Tibial nerve (tissue), 4 donors: ENCODE results near the gene CDKN2AIPNL. TPM values are rescaled to one million over a fixed set of nuclear protein-coding genes. Genes with fewer than 3 reads are reported as not detected.

Experiments
- DNase-seq, 2 donors: peaks; one replicate each; pipeline ENCODE4 v3.0.0-alpha.2; 2019; ENCODE audit warnings: low spot score in 2 of 2
- H3K27ac ChIP-seq, 4 donors: fragments of 200-600 bp; sonication (generic) in 3 of 4; one replicate each; pipeline ENCODE4 v1.5.1; 2017 to 2019; ENCODE audit warnings: mild to moderate bottlenecking in 1 of 4
- H3K27me3 ChIP-seq, 2 donors: fragments of 200-600 bp; sonication (generic) in 1 of 2; one replicate each; pipeline versions ENCODE4 v1.5.1 to v1.6.0; 2017 to 2019
- H3K36me3 ChIP-seq, 3 donors: fragments of 200-600 bp; sonication (generic); one replicate each; pipeline ENCODE4 v1.5.1; 2018 to 2019
- H3K4me1 ChIP-seq, 4 donors: fragments of 200-600 bp; sonication (generic) in 3 of 4; one replicate each; pipeline ENCODE4 v1.5.1; 2017 to 2019
- H3K4me3 ChIP-seq, 4 donors: fragments of 200-600 bp; sonication (generic) in 3 of 4; one replicate each; pipeline ENCODE4 v1.5.1; 2017 to 2019; ENCODE audit warnings: mild to moderate bottlenecking in 1 of 4, moderate library complexity in 1 of 4
- H3K9me3 ChIP-seq, 4 donors: fragments of 200-600 bp; sonication (generic) in 3 of 4; one replicate each; pipeline ENCODE4 v1.5.1; 2017 to 2019
- EP300 ChIP-seq, 2 donors: sonication (generic); formaldehyde crosslinking; IDR thresholded peaks; one replicate each; pipeline ENCODE4 v1.6.1; 2017; ENCODE audit warnings: antibody characterized with exemption in 2 of 2, mild to moderate bottlenecking in 1 of 2
- POLR2A ChIP-seq, 2 donors: fragments of 450-650 bp; IDR thresholded peaks; one replicate each; pipeline ENCODE4 v1.6.1; 2017; ENCODE audit warnings: antibody characterized with exemption in 2 of 2, mild to moderate bottlenecking in 2 of 2, moderate library complexity in 2 of 2
- WGBS, 2 donors: methylation state at CpG; one replicate each; pipeline ENCODE4 v1.1.5; 2018; 5-methylcytosine and 5-hydroxymethylcytosine counted together
- total RNA-seq, 4 donors: library from RNA; depleted of rRNA; stranded (reverse); fragments of >200 nt; gene quantifications; one replicate each; pipeline ENCODE4 v1.1.0, GENCODE V29; 2016
- TF ChIP-seq, protein P1 (sequence below), 5 experiments: fragments of 200-600 bp in 3 of 5; fragments of 450-650 bp in 2 of 5; sonication (generic) in 3 of 5; IDR thresholded peaks; one replicate each; pipeline ENCODE4 v1.5.1; 2016 to 2019; ENCODE audit warnings: antibody characterized with exemption in 5 of 5, mild to moderate bottlenecking in 3 of 5, moderate library complexity in 2 of 5

CDKN2AIPNL gene
- total RNA-seq, 4 donors from 2014 or later: 13.9 to 37.6 (median 18.5) TPM

- TF ChIP-seq EP300 (IDR thresholded peaks at IDR 0.05): no peak
- TF ChIP-seq, protein P1, sequence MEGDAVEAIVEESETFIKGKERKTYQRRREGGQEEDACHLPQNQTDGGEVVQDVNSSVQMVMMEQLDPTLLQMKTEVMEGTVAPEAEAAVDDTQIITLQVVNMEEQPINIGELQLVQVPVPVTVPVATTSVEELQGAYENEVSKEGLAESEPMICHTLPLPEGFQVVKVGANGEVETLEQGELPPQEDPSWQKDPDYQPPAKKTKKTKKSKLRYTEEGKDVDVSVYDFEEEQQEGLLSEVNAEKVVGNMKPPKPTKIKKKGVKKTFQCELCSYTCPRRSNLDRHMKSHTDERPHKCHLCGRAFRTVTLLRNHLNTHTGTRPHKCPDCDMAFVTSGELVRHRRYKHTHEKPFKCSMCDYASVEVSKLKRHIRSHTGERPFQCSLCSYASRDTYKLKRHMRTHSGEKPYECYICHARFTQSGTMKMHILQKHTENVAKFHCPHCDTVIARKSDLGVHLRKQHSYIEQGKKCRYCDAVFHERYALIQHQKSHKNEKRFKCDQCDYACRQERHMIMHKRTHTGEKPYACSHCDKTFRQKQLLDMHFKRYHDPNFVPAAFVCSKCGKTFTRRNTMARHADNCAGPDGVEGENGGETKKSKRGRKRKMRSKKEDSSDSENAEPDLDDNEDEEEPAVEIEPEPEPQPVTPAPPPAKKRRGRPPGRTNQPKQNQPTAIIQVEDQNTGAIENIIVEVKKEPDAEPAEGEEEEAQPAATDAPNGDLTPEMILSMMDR (IDR thresholded peaks at IDR 0.05): no peak
- no peak for TF ChIP-seq POLR2A (IDR thresholded peaks at IDR 0.05)
Measured at GRCh38 chr5:134451936-134452505, 40.3 kb upstream of the CDKN2AIPNL start.

DNA sequence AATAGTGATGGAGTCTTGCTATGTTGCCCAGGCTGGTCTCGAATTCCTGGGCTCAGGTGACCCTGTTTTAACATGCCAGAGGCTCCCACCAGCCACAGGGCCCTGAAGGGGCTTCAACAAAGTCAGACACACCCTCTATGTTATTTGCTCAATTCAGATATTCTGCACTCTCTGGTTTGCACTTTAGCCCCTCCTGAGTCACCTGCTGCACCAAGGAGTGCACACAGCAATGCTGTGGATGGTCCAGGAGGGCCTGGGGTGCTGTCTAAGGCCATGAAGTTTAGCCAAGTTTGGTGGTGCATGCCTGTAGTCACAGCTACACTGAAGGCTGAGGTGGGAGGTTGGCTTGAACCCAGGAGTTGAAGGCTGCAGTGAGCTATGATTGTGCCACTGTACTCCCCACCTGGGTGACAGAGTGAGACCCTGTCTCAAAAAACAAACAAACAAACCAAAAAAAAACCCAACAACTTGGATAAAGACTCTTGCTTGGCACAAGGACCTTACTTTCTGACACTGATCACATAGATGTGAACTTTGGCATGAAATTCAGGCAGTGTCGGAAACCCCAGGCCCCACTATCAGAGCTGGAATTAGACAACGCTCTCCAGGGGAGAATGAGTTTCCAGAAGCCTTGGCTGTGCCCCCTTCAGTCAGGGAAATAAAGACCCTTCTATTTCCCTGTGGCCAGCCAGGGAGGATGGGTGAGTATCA, 39.7 kb upstream of the CDKN2AIPNL start:
- no peak overlapping the region for H3K27ac ChIP-seq
- no peaks in the 10 kb centered on the region for H3K9me3 ChIP-seq
- H3K27me3 ChIP-seq: no peaks in the 10 kb centered on the region
- no peak for DNase-seq
- 72 to 81% methylated on average over 3 of the region's 3 CpGs for WGBS, 2 donors
- TF ChIP-seq EP300 (IDR thresholded peaks at IDR 0.05) (no peak), POLR2A (IDR thresholded peaks at IDR 0.05) (no peak)
- TF ChIP-seq, protein P1 (IDR thresholded peaks at IDR 0.05): no peak
- H3K4me1 ChIP-seq: peaks cover 0 to 9% (median 2%) of the 10 kb centered on the region in 4 donors
- no peaks in the 10 kb centered on the region for H3K36me3 ChIP-seq
- no peak overlapping the region for H3K4me3 ChIP-seq

More at GRCh38 chr5:134451936-134452505, 40.3 kb upstream of the CDKN2AIPNL start:
- Histone ChIP-seq H3K27ac (no peak overlapping the region), H3K4me3 (no peak overlapping the region), H3K27me3 (no peaks in the 10 kb centered on the region), H3K4me1 (peaks cover 0 to 9% (median 0%) of the 10 kb centered on the region in 4 donors), H3K36me3 (no peaks in the 10 kb centered on the region), H3K9me3 (no peaks in the 10 kb centered on the region)
- DNase-seq: peak in 1 of 2 donors; percentile 62
- 48 to 52% methylated on average over 1 of the region's 1 CpG for WGBS, 2 donors

DNA sequence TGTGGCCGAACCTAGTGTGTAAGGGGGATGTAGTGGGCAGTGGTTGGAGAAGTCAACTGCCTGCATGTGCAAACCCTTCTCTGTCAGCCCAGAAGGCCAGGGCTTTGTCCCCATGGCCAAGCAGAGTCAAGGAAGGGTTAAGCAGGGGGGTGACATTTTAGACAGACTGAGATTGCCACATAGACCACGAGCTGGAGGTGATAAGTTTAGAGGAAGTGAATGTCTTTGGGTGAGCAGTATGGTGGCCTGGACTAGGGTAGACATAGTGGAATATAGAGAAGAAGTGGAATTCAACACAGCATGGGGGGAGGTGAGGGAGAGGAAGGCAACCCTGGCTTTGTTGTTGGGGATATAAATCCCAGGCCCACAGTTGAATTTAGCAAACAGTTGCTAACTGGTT, 38.7 kb upstream of the CDKN2AIPNL start:
- H3K4me3 ChIP-seq: no peak overlapping the region
- TF ChIP-seq EP300 (IDR thresholded peaks at IDR 0.05) (no peak), POLR2A (IDR thresholded peaks at IDR 0.05) (no peak)
- TF ChIP-seq, protein P1 (IDR thresholded peaks at IDR 0.05): no peak
- no peaks in the 10 kb centered on the region for H3K27me3 ChIP-seq
- H3K27ac ChIP-seq: no peak overlapping the region
- no peaks in the 10 kb centered on the region for H3K36me3 ChIP-seq
- 63 to 68% methylated on average over 2 of the region's 2 CpGs for WGBS, 2 donors
- no peak for DNase-seq
- H3K4me1 ChIP-seq: peaks cover 0 to 9% (median 4%) of the 10 kb centered on the region in 4 donors
- H3K9me3 ChIP-seq: no peaks in the 10 kb centered on the region

GRCh38 chr5:134449167-134449566, 37.5 kb upstream of the CDKN2AIPNL start:
- Histone ChIP-seq H3K4me3 (no peak overlapping the region), H3K4me1 (peaks cover 0 to 9% (median 4%) of the 10 kb centered on the region in 4 donors), H3K27ac (no peak overlapping the region), H3K36me3 (no peaks in the 10 kb centered on the region), H3K9me3 (no peaks in the 10 kb centered on the region), H3K27me3 (no peaks in the 10 kb centered on the region)
- 61 to 84% methylated on average over 2 of the region's 2 CpGs for WGBS, 2 donors
- TF ChIP-seq EP300 (IDR thresholded peaks at IDR 0.05) (no peak), POLR2A (IDR thresholded peaks at IDR 0.05) (no peak)
- TF ChIP-seq, protein P1 (IDR thresholded peaks at IDR 0.05): no peak
- no peak for DNase-seq

GRCh38 chr5:134447815-134448520, 36.3 kb upstream of the CDKN2AIPNL start:
- TF ChIP-seq EP300 (IDR thresholded peaks at IDR 0.05) (no peak), POLR2A (IDR thresholded peaks at IDR 0.05) (no peak)
- TF ChIP-seq, protein P1 (IDR thresholded peaks at IDR 0.05): no peak
- Histone ChIP-seq H3K27ac (no peak overlapping the region), H3K4me1 (peaks cover 0 to 9% (median 4%) of the 10 kb centered on the region in 4 donors), H3K9me3 (no peaks in the 10 kb centered on the region), H3K4me3 (no peak overlapping the region), H3K36me3 (no peaks in the 10 kb centered on the region), H3K27me3 (no peaks in the 10 kb centered on the region)
- DNase-seq: no peak
- 85 to 90% methylated on average over 7 of the region's 7 CpGs for WGBS, 2 donors
